Measurements from ENCODE around the gene BCL2L14.

DNA sequence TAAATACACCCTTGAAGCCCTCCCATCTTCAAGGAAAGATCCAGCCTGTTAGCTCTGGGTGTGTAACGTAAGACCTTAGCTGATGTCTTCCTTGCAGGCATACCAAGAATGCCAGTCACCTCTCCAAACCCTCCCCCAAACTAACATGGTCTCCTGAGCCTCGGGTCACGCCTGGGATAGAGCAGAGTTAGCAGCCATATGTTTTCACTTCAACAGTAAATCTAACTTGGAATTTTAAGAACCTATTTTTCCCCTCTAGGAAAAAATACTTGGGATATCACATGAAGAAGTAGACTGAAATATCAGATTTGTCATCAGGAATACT lies 27.9 kb downstream of the BCL2L14 start:
- TF ChIP-seq, protein P1, sequence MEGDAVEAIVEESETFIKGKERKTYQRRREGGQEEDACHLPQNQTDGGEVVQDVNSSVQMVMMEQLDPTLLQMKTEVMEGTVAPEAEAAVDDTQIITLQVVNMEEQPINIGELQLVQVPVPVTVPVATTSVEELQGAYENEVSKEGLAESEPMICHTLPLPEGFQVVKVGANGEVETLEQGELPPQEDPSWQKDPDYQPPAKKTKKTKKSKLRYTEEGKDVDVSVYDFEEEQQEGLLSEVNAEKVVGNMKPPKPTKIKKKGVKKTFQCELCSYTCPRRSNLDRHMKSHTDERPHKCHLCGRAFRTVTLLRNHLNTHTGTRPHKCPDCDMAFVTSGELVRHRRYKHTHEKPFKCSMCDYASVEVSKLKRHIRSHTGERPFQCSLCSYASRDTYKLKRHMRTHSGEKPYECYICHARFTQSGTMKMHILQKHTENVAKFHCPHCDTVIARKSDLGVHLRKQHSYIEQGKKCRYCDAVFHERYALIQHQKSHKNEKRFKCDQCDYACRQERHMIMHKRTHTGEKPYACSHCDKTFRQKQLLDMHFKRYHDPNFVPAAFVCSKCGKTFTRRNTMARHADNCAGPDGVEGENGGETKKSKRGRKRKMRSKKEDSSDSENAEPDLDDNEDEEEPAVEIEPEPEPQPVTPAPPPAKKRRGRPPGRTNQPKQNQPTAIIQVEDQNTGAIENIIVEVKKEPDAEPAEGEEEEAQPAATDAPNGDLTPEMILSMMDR (IDR thresholded peaks at IDR 0.05), result no peak
- TF ChIP-seq POLR2A (IDR thresholded peaks at IDR 0.05), result no peak

All from lower leg skin (tissue), 3 donors.